WI38 (cell line): ENCODE results near the gene CBY2.

Experiments used
- H3K4me3 ChIP-seq: 2 replicates; pipeline ENCODE4 v1.5.1; 2011; ENCODE audit warnings: low read depth, mild to moderate bottlenecking, control low read depth, low read length
- CTCF ChIP-seq: IDR thresholded peaks from 2 replicates; pipeline ENCODE4 v1.5.1; 2012; ENCODE audit warnings: low read depth, mild to moderate bottlenecking, control low read depth, low read length

The CBY2 gene

GRCh38 chr13:45690636-45691035 is 11.5 kb upstream of the CBY2 start:
- H3K4me3 ChIP-seq = no peak overlapping the region
- TF ChIP-seq CTCF = no peak

DNA sequence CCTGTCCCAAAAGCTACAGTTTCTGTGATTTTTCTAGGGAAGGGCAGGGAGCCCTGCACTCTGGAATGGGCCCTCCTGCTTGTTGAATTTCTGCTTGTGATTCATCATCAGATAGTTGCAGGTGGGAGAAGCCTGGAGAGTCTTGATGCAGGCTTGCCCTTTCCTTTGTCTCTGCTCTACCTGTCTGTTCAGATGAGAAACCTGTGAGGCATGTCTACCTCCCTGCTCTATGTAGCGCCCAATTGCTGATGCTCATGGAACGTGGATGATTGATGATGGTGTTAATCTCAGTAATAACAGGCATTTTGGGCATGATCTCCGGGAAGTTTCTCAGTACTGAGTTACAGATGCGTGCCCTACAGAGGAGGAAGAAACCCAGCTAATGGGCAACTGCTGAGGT is 10.9 kb upstream of the CBY2 start:
- no peak for TF ChIP-seq CTCF

DNA sequence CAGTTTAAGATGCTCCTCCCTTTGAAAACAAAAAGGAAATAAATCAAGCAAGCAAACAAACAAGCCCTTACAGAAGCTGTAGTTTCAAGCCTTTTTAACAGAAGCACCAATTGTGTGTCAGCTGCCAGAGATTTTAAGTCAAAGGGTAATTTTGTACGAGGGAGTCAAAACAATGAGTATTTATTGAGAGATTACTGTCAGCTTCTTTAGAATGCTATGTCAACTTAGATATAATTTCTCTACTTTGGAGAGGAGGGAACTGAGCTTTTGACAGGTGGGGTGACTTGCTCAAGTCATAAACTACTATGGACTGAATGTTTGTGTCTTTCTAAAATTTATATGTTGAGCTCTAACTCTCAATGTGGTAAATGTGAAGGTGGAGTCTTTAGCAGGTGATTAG is 10.5 kb upstream of the CBY2 start:
- TF ChIP-seq CTCF = no peak

More for the DNA sequence above, 10.9 kb upstream of the CBY2 start:
- no peak overlapping the region for H3K4me3 ChIP-seq

GRCh38 chr13:45695198-45695730 is 6.9 kb upstream of the CBY2 start:
- TF ChIP-seq CTCF = no peak
- no peak overlapping the region for H3K4me3 ChIP-seq

More for the DNA sequence above, 10.5 kb upstream of the CBY2 start:
- no peak overlapping the region for H3K4me3 ChIP-seq

- no peak overlapping the region for H3K4me3 ChIP-seq
- TF ChIP-seq CTCF = no peak
These were observed 5.4 kb upstream of the CBY2 start for GRCh38 chr13:45696610-45697226.

DNA sequence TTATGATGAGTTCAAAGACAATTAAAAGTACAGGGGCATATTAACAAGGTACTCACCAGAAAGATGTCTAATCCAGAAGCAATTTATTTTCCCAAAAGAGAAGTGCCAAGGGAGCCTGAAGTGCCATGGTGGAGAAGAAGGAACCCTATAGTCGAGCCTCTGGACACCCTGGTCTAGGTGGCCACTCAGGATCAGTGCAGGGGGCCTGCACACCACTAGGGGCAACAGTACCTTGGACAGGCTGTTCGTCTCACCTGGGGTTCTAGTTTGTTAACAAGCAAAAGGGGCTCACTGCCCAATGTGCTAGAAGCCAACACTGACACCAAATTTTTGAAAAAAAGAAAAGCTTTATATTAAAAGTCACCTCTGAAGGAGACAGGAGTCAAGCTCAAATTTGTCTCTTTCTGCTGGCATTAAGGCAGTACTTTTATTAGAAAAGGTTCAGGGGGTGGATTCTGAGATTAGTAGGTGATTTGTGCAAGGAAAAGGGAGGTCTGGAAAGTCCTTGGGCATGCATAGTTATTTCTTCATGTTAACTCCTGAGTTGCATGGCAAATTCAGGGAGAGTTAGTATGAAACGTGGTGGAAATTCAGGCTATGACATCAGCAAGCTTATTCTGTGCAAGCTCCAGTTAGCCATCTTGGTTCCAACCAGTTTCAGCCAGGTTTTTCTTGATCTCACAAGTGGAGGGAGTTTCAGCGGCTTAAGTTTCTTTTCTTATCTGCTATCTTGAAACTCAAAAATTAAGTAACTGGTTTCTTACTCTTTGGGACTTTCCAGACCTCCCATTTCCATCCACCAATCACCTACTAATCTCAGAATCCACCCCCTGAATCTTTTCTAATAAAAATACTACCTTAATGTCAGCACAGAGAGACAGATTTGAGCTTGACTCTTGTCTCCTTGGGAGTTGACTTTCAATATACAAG is 884 bp upstream of the CBY2 start:
- TF ChIP-seq CTCF = no peak
- H3K4me3 ChIP-seq = no peak overlapping the region
